HEK293 (cell line): ENCODE data around the gene NFATC1.
A peak's percentile ranks its signal among the peaks of the same experiment; 100 is the strongest.

Source experiments
- BCL11B ChIP-seq: fragments of 450-650 bp; formaldehyde crosslinking; IDR thresholded peaks from 2 replicates; pipeline ENCODE4 v1.5.1; 2016; ENCODE audit warnings: low read depth, missing biosample characterization, missing genetic modification characterization
- CTCF ChIP-seq: fragments of 450-650 bp; formaldehyde crosslinking; IDR thresholded peaks from 2 replicates; pipeline ENCODE4 v1.5.1; 2016; ENCODE audit warnings: missing biosample characterization, missing genetic modification characterization
- EGR2 ChIP-seq: fragments of 450-650 bp; formaldehyde crosslinking; IDR thresholded peaks from 2 replicates; pipeline ENCODE4 v1.5.1; 2016; ENCODE audit warnings: low read depth, missing biosample characterization, missing genetic modification characterization
- GFI1B ChIP-seq: fragments of 450-650 bp; formaldehyde crosslinking; IDR thresholded peaks from 2 replicates; pipeline ENCODE4 v1.5.1; 2016; ENCODE audit warnings: missing biosample characterization, missing genetic modification characterization
- HOXC10 ChIP-seq: sonication (generic); formaldehyde crosslinking; IDR thresholded peaks from 2 replicates; pipeline ENCODE4 v1.8.1; 2023; ENCODE audit warnings: mild to moderate bottlenecking, missing genetic modification reagents
- KLF10 ChIP-seq: fragments of 450-650 bp; IDR thresholded peaks from 2 replicates; pipeline ENCODE4 v1.5.1; 2018; ENCODE audit warnings: missing biosample characterization, mild to moderate bottlenecking, missing genetic modification characterization
- PBX3 ChIP-seq: sonication (generic); formaldehyde crosslinking; IDR thresholded peaks from 2 replicates; pipeline ENCODE4 v1.8.1; 2022; ENCODE audit warnings: mild to moderate bottlenecking, moderate library complexity, missing genetic modification reagents
- PRDM10 ChIP-seq: fragments of 450-650 bp; formaldehyde crosslinking; IDR thresholded peaks from 2 replicates; pipeline ENCODE4 v1.5.1; 2016; ENCODE audit warnings: missing biosample characterization, missing genetic modification characterization
- ZBTB26 ChIP-seq: fragments of 450-650 bp; formaldehyde crosslinking; optimal IDR thresholded peaks from 2 replicates; pipeline ENCODE3; 2016; ENCODE audit warnings: missing biosample characterization, mild to moderate bottlenecking, missing genetic modification characterization
- ZBTB49 ChIP-seq: fragments of 450-650 bp; formaldehyde crosslinking; IDR thresholded peaks from 2 replicates; pipeline ENCODE4 v1.5.1; 2016; ENCODE audit warnings: missing biosample characterization, missing genetic modification characterization, low read depth
- ZNF112 ChIP-seq: fragments of 450-650 bp; formaldehyde crosslinking; IDR thresholded peaks from 2 replicates; pipeline ENCODE4 v1.5.0; 2017; ENCODE audit warnings: missing biosample characterization, missing genetic modification characterization
- ZNF114 ChIP-seq: fragments of 450-650 bp; formaldehyde crosslinking; IDR thresholded peaks from 2 replicates; pipeline ENCODE4 v1.5.0; 2017; ENCODE audit warnings: missing biosample characterization, missing genetic modification characterization
- ZNF132 ChIP-seq: fragments of 450-650 bp; formaldehyde crosslinking; IDR thresholded peaks from 2 replicates; pipeline ENCODE4 v1.5.1; 2017; ENCODE audit warnings: missing biosample characterization, missing genetic modification characterization, borderline replicate concordance
- ZNF138 ChIP-seq: fragments of 450-650 bp; formaldehyde crosslinking; IDR thresholded peaks from 2 replicates; pipeline ENCODE4 v1.5.1; 2016; ENCODE audit warnings: missing biosample characterization, missing genetic modification characterization, borderline replicate concordance
- ZNF214 ChIP-seq: fragments of 450-650 bp; formaldehyde crosslinking; IDR thresholded peaks from 2 replicates; pipeline ENCODE4 v1.5.1; 2017; ENCODE audit warnings: missing biosample characterization, mild to moderate bottlenecking, missing genetic modification characterization, borderline replicate concordance
- ZNF23 ChIP-seq: fragments of 450-650 bp; formaldehyde crosslinking; IDR thresholded peaks from 2 replicates; pipeline ENCODE4 v1.5.1; 2016; ENCODE audit warnings: missing biosample characterization, missing genetic modification characterization, borderline replicate concordance
- ZNF394 ChIP-seq: fragments of 450-650 bp; formaldehyde crosslinking; IDR thresholded peaks from 2 replicates; pipeline ENCODE4 v1.5.1; 2016; ENCODE audit warnings: missing biosample characterization, missing genetic modification characterization, mild to moderate bottlenecking, moderate library complexity, borderline replicate concordance
- ZNF544 ChIP-seq: fragments of 450-650 bp; formaldehyde crosslinking; IDR thresholded peaks from 2 replicates; pipeline ENCODE4 v1.5.0; 2017; ENCODE audit warnings: missing biosample characterization, missing genetic modification characterization
- ZNF580 ChIP-seq: fragments of 450-650 bp; formaldehyde crosslinking; IDR thresholded peaks from 2 replicates; pipeline ENCODE4 v1.5.1; 2016; ENCODE audit warnings: missing biosample characterization, missing genetic modification characterization
- ZNF660 ChIP-seq: fragments of 450-650 bp; IDR thresholded peaks from 2 replicates; pipeline ENCODE4 v1.5.1; 2018; ENCODE audit warnings: missing biosample characterization, mild to moderate bottlenecking, missing genetic modification characterization

Gene NFATC1

GRCh38 chr18:79395761-79396404 is at the start of gene NFATC1 (continued):
- TF ChIP-seq ZNF138 (tag by site-specific recombination) (no peak), ZNF114 (tag by site-specific recombination) (no peak), ZNF23 (no peak), PBX3 (CRISPR knock-in tag) (0 out of 2 replicates have a peak, but pooled peaks have one; percentile 37), BCL11B (tag by site-specific recombination) (no peak), ZNF214 (tag by site-specific recombination) (no peak), ZNF394 (tag by site-specific recombination) (no peak), ZBTB49 (no peak), ZNF580 (no peak), ZNF132 (tag by site-specific recombination) (no peak), HOXC10 (CRISPR knock-in tag) (no peak), ZNF660 (tag by site-specific recombination) (0 out of 2 replicates have a peak, but pooled peaks have one; percentile 20), ZBTB26 (peak; percentile 67), KLF10 (tag by site-specific recombination) (peak; percentile 31; the same call in 1 of the 2 replicates), CTCF (no peak), EGR2 (tag by site-specific recombination) (no peak), ZNF112 (tag by site-specific recombination) (no peak), GFI1B (tag by site-specific recombination) (no peak), PRDM10 (tag by site-specific recombination) (no peak), ZNF544 (tag by site-specific recombination) (no peak)
